ENCODE results near the gene GAS5. TPM values are rescaled to one million over a fixed set of nuclear protein-coding genes. Genes with fewer than 3 reads are reported as not detected.

Gene GAS5
- total and polyA plus RNA-seq, 2 of the 8 experiments (the other 6 are each of a cell fraction or from before 2014, with no cell fraction given), result 799 to 1,238 TPM

DNA sequence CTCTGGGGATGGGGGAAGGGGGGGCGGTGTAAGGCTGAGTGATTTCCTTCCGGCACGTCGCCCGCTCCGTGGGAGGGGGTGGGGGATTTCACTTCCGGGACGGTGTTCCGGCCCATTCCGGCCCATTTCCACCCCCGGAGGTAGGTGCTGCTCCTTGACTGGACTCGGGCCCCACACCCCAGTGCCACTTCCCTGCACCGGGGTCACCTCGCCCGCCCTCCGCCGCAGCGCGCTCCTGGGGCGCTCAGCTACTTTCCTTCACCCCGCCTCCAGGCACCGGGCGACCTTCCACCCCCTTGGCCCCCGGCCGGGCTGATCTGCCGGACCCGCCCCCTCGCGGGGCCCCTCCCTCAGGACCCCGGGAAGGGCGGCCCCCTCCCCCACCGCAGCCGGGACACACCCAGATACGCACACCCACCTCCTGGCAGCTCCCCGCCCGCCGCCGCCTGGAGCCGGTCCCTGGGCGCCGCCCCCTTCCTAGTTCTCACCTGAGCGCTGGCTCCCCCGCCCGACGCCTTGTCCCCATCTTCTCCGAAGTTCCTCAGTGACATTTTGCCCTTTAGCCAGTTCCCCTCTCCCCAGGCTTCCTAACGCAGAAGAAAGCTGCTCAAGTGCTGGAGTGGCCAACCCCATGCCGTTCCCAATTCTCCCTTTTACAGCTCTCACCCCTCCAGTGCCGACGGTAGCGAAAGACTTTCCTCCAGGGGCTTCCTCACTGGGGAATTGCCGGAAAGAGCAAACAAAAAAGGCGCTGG lies 654 bp upstream of the GAS5 start, which contains the start of gene ZBTB37 (continued):
- TF ChIP-seq, protein P1, sequence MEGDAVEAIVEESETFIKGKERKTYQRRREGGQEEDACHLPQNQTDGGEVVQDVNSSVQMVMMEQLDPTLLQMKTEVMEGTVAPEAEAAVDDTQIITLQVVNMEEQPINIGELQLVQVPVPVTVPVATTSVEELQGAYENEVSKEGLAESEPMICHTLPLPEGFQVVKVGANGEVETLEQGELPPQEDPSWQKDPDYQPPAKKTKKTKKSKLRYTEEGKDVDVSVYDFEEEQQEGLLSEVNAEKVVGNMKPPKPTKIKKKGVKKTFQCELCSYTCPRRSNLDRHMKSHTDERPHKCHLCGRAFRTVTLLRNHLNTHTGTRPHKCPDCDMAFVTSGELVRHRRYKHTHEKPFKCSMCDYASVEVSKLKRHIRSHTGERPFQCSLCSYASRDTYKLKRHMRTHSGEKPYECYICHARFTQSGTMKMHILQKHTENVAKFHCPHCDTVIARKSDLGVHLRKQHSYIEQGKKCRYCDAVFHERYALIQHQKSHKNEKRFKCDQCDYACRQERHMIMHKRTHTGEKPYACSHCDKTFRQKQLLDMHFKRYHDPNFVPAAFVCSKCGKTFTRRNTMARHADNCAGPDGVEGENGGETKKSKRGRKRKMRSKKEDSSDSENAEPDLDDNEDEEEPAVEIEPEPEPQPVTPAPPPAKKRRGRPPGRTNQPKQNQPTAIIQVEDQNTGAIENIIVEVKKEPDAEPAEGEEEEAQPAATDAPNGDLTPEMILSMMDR (IDR thresholded peaks at IDR 0.05; ENCODE audit: control extremely low read depth in 1 of 3, insufficient read depth in 1 of 3, low read depth in 1 of 3, low read length in 3 of 3), result no peak
- no peak for TF ChIP-seq ATF2 (IDR thresholded peaks at IDR 0.05; ENCODE audit: low read length)
- no peak for TF ChIP-seq BACH1 (IDR thresholded peaks at IDR 0.05; ENCODE audit: low read length)
- no peak for TF ChIP-seq CEBPB (IDR thresholded peaks at IDR 0.05; ENCODE audit: low read depth, low read length)
- no peak for TF ChIP-seq KDM1A (IDR thresholded peaks at IDR 0.05; ENCODE audit: borderline replicate concordance, low read length)
- no peak for TF ChIP-seq CHD1 (IDR thresholded peaks at IDR 0.05; ENCODE audit: low read depth, low read length)
- peak; percentile 58 for TF ChIP-seq PHF8 (conservative IDR thresholded peaks at IDR 0.05; ENCODE audit: low read depth, low read length)
- peak in 1 of 2 experiments; percentile 25; a peak in 1 of 4 replicates for TF ChIP-seq SIN3A (conservative IDR thresholded peaks at IDR 0.05 in 1 of 2, IDR thresholded peaks at IDR 0.05 in 1 of 2; ENCODE audit: low read depth in 1 of 2, low read length in 2 of 2)
- TF ChIP-seq GTF2F1 (IDR thresholded peaks at IDR 0.05; ENCODE audit: borderline replicate concordance, low read depth, low read length), result no peak; the same call in 1 of the 2 replicates
- TF ChIP-seq POLR2A (IDR thresholded peaks at IDR 0.05; ENCODE audit: control extremely low read depth in 1 of 2, low read depth in 2 of 2, low read length in 2 of 2), result no peak
- TF ChIP-seq EZH2 (IDR thresholded peaks at IDR 0.05; ENCODE audit: low read depth, low read length, severe bottlenecking), result no peak
- peak; percentile 70 for TF ChIP-seq GABPA (IDR thresholded peaks at IDR 0.05; ENCODE audit: borderline replicate concordance, insufficient read depth, low read length)
- TF ChIP-seq HDAC6 (IDR thresholded peaks at IDR 0.05; ENCODE audit: low read depth, low read length), result no peak
- TF ChIP-seq NANOG (IDR thresholded peaks at IDR 0.05; ENCODE audit: insufficient read depth, low read depth, low read length, poor library complexity, severe bottlenecking), result no peak
- TF ChIP-seq RNF2 (IDR thresholded peaks at IDR 0.05; ENCODE audit: borderline replicate concordance, low read depth, low read length, missing control alignments, poor library complexity, severe bottlenecking), result no peak
- TF ChIP-seq TBP (IDR thresholded peaks at IDR 0.05; ENCODE audit: low read depth, low read length), result no peak
- TF ChIP-seq RAD21 (IDR thresholded peaks at IDR 0.05 in 1 of 2, conservative IDR thresholded peaks at IDR 0.05 in 1 of 2; ENCODE audit: low read depth in 2 of 2, low read length in 2 of 2), result peak in 1 of 2 experiments; percentile 7; a peak in 1 of 4 replicates
- no peak for TF ChIP-seq KDM5A (IDR thresholded peaks at IDR 0.05; ENCODE audit: low read length)
- no peak for TF ChIP-seq SRF (IDR thresholded peaks at IDR 0.05; ENCODE audit: low read depth, low read length)
